Measurements from ENCODE around the gene LMO7. TPM values are rescaled to one million over a fixed set of nuclear protein-coding genes. Genes with fewer than 3 reads are reported as not detected.

LMO7 gene
- total and polyA plus RNA-seq, 11 donors = 195 to 573 (median 425) TPM

DNA sequence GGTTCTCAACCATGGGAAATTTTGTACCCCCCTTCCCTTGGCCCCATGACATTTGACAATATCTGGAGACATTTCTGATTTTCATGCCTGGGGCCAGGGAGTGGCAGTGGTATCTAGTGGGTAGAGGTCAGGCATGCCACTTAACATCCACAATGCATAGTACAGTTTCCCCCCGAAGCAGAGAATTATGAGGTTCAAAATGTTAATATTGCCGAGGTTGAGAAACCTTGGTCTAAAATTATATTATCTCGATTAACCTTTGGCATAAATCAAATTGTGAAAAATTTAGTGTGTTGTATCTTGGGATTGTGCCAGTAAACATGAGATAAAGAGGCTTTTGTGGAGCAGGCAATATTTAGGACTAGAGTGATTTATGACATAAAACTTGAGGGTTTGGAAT, 147.9 kb downstream of the LMO7 start:
- TF ChIP-seq POLR2A (IDR thresholded peaks at IDR 0.05) = no peak
- TF ChIP-seq, protein P1, sequence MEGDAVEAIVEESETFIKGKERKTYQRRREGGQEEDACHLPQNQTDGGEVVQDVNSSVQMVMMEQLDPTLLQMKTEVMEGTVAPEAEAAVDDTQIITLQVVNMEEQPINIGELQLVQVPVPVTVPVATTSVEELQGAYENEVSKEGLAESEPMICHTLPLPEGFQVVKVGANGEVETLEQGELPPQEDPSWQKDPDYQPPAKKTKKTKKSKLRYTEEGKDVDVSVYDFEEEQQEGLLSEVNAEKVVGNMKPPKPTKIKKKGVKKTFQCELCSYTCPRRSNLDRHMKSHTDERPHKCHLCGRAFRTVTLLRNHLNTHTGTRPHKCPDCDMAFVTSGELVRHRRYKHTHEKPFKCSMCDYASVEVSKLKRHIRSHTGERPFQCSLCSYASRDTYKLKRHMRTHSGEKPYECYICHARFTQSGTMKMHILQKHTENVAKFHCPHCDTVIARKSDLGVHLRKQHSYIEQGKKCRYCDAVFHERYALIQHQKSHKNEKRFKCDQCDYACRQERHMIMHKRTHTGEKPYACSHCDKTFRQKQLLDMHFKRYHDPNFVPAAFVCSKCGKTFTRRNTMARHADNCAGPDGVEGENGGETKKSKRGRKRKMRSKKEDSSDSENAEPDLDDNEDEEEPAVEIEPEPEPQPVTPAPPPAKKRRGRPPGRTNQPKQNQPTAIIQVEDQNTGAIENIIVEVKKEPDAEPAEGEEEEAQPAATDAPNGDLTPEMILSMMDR (IDR thresholded peaks at IDR 0.05) = no peak
- ATAC-seq (no peak), DNase-seq (no peak)
- Histone ChIP-seq H3K4me1 (peaks cover 0 to 45% (median 20%) of the 10 kb centered on the region in 12 donors), H3K36me3 (no peaks in the 10 kb centered on the region), H3K9me3 (peaks cover 0 to 30% (median 6%) of the 10 kb centered on the region in 12 donors), H3K4me3 (no peak overlapping the region), H3K27me3 (no peaks in the 10 kb centered on the region), H3K27ac (peak overlapping the region in 9 of 12 donors; percentile 1 to 70 (median 46))
- intact Hi-C loops (cut with DNase I) = no loop called here
- 31 to 39% (median 38%) methylated on average over 3 of the region's 3 CpGs for WGBS, 4 donors

DNA sequence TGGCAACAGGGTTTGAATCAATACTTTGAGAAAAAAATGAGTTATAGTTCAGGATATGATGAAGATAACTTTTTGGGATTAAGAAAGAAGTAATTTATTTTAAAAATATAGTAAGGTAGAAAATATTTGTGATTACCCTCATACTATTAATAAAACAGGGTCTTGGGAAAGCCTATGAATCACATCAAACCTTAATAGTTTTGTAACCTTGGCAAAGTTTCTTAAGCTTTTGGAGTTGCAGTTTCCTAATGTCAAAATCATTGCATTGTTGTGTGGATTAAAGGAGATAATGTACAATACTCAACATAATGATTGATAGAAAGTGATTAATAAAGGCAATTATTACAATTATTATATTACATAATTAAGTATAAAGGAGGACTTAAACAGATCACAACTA, 149.0 kb downstream of the LMO7 start:
- intact Hi-C loops (cut with DNase I) = no loop called here
- H3K27me3 ChIP-seq = no peaks in the 10 kb centered on the region
- no peak for TF ChIP-seq POLR2A (IDR thresholded peaks at IDR 0.05)
- TF ChIP-seq, protein P1 (IDR thresholded peaks at IDR 0.05) = no peak
- H3K27ac ChIP-seq = peak overlapping the region in 2 of 12 donors; percentile 3 to 70
- peaks cover 0 to 18% (median 5%) of the 10 kb centered on the region in 12 donors for H3K9me3 ChIP-seq
- peaks cover 0 to 56% (median 31%) of the 10 kb centered on the region in 12 donors for H3K4me1 ChIP-seq
- no peaks in the 10 kb centered on the region for H3K36me3 ChIP-seq
- DNase-seq (no peak), ATAC-seq (no peak)
- H3K4me3 ChIP-seq = no peak overlapping the region

DNA sequence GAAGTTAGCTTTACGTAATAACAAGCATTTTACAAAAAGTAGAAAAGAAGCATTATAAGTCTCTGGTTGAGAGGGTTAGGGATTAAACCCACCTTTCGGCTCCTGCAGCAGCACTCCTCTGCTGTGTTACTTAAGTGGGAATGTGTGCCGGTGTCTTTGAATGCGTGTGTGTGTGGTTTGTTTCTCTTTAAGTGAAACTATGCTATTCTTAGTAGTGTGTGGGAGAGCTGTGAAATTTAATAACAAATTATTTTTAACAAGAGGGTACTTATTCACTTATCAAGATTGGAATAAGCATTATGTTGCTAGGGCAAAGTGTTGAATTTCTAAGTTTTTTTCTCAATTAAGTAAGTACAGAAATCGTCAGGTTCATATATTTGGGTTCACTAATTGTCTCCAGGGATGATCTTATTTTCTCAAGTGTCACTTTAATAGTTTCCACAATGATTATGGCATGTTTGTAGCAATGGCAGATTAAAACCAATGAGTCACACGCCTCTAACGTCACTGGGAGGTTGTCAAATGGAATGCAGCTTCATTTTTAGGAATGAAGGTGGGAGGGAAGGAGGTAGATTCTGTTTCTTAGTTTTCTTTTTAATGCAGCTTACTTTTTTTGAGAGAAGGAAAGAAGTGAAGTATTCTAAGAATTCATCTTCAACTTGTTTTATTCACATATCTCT, 151.3 kb downstream of the LMO7 start:
- Histone ChIP-seq H3K36me3 (no peaks in the 10 kb centered on the region), H3K27me3 (no peaks in the 10 kb centered on the region), H3K9me3 (peaks cover 0 to 7% (median 1%) of the 10 kb centered on the region in 12 donors), H3K4me3 (peak overlapping the region in 6 of 12 donors; percentile 4 to 37 (median 16)), H3K4me1 (peaks cover 0 to 78% (median 41%) of the 10 kb centered on the region in 12 donors), H3K27ac (peak overlapping the region in 11 of 12 donors; percentile 53 to 87 (median 66))
- intact Hi-C loops (cut with DNase I) = no loop called here
- ATAC-seq (peak in 1 of 4 donors; percentile 50), DNase-seq (no peak)
- no peak for TF ChIP-seq POLR2A (IDR thresholded peaks at IDR 0.05)
- TF ChIP-seq, protein P1 (IDR thresholded peaks at IDR 0.05) = no peak
- 51 to 59% (median 57%) methylated on average over 7 of the region's 7 CpGs for WGBS, 4 donors

DNA sequence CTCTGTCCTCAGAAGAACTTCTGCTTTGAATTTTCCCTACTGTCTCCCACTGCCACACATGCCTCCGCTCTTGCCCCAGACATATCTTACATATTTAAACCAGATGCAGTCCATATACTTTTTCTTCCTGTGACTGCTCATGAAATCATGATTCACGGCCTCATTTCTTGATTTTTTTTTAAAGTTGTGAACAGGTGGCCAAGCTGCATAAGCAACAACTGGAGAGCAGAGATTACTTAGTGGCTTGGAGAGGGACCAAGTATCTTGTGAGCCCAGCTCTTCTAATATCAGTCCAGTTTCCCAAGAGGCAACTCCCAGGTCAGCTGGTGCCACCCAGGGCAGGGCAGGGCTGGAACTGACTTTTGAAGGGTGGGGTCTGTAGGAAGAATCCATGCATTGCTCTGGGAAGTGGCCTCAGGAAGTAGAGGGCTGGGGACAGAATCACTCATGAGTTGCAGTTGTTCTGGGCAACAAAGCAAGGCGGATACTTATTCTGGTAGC, 152.4 kb downstream of the LMO7 start:
- no peaks in the 10 kb centered on the region for H3K27me3 ChIP-seq
- H3K4me3 ChIP-seq = no peak overlapping the region
- H3K9me3 ChIP-seq = no peaks in the 10 kb centered on the region
- peak overlapping the region in 11 of 12 donors; percentile 53 to 87 (median 66) for H3K27ac ChIP-seq
- no peaks in the 10 kb centered on the region for H3K36me3 ChIP-seq
- 21 to 35% (median 32%) methylated on average over 3 of the region's 3 CpGs for WGBS, 4 donors
- TF ChIP-seq, protein P1 (IDR thresholded peaks at IDR 0.05) = no peak
- TF ChIP-seq POLR2A (IDR thresholded peaks at IDR 0.05) = no peak
- H3K4me1 ChIP-seq = peaks cover 0 to 89% (median 44%) of the 10 kb centered on the region in 12 donors
- peak in 4 of 5 donors; percentile 34 to 52 (median 52) for DNase-seq
- intact Hi-C loops (cut with DNase I) = no loop called here
- peak; percentile 61 to 81 (median 73) for ATAC-seq
